Brain microvascular endothelial cell (primary cell): ENCODE measurements around the gene CTF1.

Experiments used
- DNase-seq: peaks from one replicate; pipeline ENCODE4 v3.0.0-alpha.2; 2020
- H3K27ac ChIP-seq: fragments of 250-450 bp; sonication (Bioruptor Pico); 2 replicates; pipeline ENCODE4 v1.5.1; 2020; ENCODE audit warnings: mild to moderate bottlenecking, moderate library complexity
- H3K27me3 ChIP-seq: fragments of 250-450 bp; sonication (Bioruptor Pico); replicated peaks from 2 replicates; pipeline ENCODE4 v1.5.1; 2020; ENCODE audit warnings: mild to moderate bottlenecking
- H3K36me3 ChIP-seq: fragments of 250-450 bp; sonication (Bioruptor Pico); replicated peaks from 2 replicates; pipeline ENCODE4 v1.5.1; 2020; ENCODE audit warnings: mild to moderate bottlenecking
- H3K4me3 ChIP-seq: 2 replicates; pipeline ENCODE4 v1.5.1; 2011; ENCODE audit warnings: low read depth, mild to moderate bottlenecking, control low read depth, low read length, moderate library complexity
- CTCF ChIP-seq: IDR thresholded peaks from 2 replicates; pipeline ENCODE4 v1.5.1; 2011; ENCODE audit warnings: low read depth, mild to moderate bottlenecking, moderate library complexity, low read length, control low read depth, inconsistent platforms; ENCODE audit errors: missing control alignments
- in situ Hi-C: cut with HindIII; loops from 2 replicates; pipeline ENCODE4 v1.10.0; 2017; ENCODE audit warnings: low sequenced_read_pairs, low pct_ligation_motif_present

Gene CTF1

GRCh38 chr16:30922960-30923535, 26.6 kb downstream of the CTF1 start:
- Histone ChIP-seq H3K36me3 (peaks cover 3% of the 10 kb centered on the region), H3K27me3 (no peaks in the 10 kb centered on the region), H3K27ac (peak overlapping the region; percentile 97), H3K4me3 (peak overlapping the region; percentile 95)
- in situ Hi-C loops: no loop called here
- TF ChIP-seq CTCF: no peak
- DNase-seq: peak; percentile 99

GRCh38 chr16:30923554-30924075, 27.2 kb downstream of the CTF1 start, which contains the start of gene FBXL19:
Gene FBXL19 (plus strand): TSS chr16:30923572. CDS start chr16:30925755, 2,183 bp downstream.
- in situ Hi-C loops: no loop called here
- Histone ChIP-seq H3K4me3 (peak within 1 kb of the TSS; percentile 95), H3K36me3 (peaks cover 5% of the 10 kb centered on the region), H3K27me3 (no peaks in the 10 kb centered on the region), H3K27ac (peak within 1 kb of the TSS; percentile 97)
- DNase-seq: no peak
- TF ChIP-seq CTCF: no peak

- TF ChIP-seq CTCF: no peak
- Histone ChIP-seq H3K27me3 (no peaks in the 10 kb centered on the region), H3K27ac (no peak overlapping the region), H3K4me3 (peak overlapping the region; percentile 72), H3K36me3 (peaks cover 6% of the 10 kb centered on the region)
- DNase-seq: no peak
- in situ Hi-C loops: no loop called here
These were observed 27.9 kb downstream of the CTF1 start for GRCh38 chr16:30924076-30924912.

- Histone ChIP-seq H3K36me3 (peaks cover 14% of the 10 kb centered on the region), H3K27ac (no peak overlapping the region), H3K27me3 (no peaks in the 10 kb centered on the region), H3K4me3 (peak overlapping the region; percentile 72)
- TF ChIP-seq CTCF: no peak
- in situ Hi-C loops: loop anchor here (25.0 kb wide), 1 partner anchor 537 kb away; the partner anchor contains the start of genes ARMC5 and TGFB1I1
- no peak for DNase-seq
These were observed 28.7 kb downstream of the CTF1 start for GRCh38 chr16:30924913-30925631.

- in situ Hi-C loops: loop anchor here (25.0 kb wide), 1 partner anchor 537 kb away; the partner anchor contains the start of genes ARMC5 and TGFB1I1
- no peak overlapping the region for H3K4me3 ChIP-seq
- H3K36me3 ChIP-seq: peaks cover 19% of the 10 kb centered on the region
- no peak for DNase-seq
- TF ChIP-seq CTCF: no peak
- no peak overlapping the region for H3K27ac ChIP-seq
- no peaks in the 10 kb centered on the region for H3K27me3 ChIP-seq
These were observed 29.2 kb downstream of the CTF1 start for GRCh38 chr16:30925632-30925987.
